HepG2 (cell line): ENCODE results near the gene MYPN. TPM values are rescaled to one million over a fixed set of nuclear protein-coding genes. Genes with fewer than 3 reads are reported as not detected.

Source experiments
- ATAC-seq: fragments of 200-7000 bp; cut with Tn5 transposase; 3 replicates; pipeline ENCODE4 v1.9.1; 2020; ENCODE audit warnings: mild to moderate bottlenecking, moderate library complexity
- BruUV-seq: library from RNA; stranded (reverse); fragments of 400-500 nt; replicated peaks from 2 replicates; lab custom pipeline; 2021; lab: Mats Ljungman, UMichigan
- CTCF ChIA-PET: fragments of 300-600 bp; formaldehyde crosslinking; extraction: SDS; loops from one replicate; lab custom pipeline; 2021; ENCODE audit warnings: low total read pairs, inconsistent platforms, low intra/inter-chr PET ratio; lab: Yijun Ruan, JAX
- POLR2A ChIA-PET: fragments of 350-600 bp; sonication (Branson Sonifier 250); formaldehyde crosslinking; loops from one replicate; lab custom pipeline; 2020; ENCODE audit warnings: antibody characterized with exemption, inconsistent platforms; lab: Yijun Ruan, JAX
- DNase-seq: peaks from one replicate; pipeline ENCODE4 v3.0.0-alpha.2; 2015; ENCODE audit warnings: low spot score
- FAIRE-seq: peaks from 3 replicates; lab custom pipeline; 2011; peaks lifted over from hg19 to GRCh38; lab: Jason Lieb, UNC
- H2AFZ ChIP-seq: one replicate; pipeline ENCODE4 v1.6.1; 2011; ENCODE audit warnings: low read length, inconsistent platforms
- H3K27ac ChIP-seq: fragments of 300-600 bp; 3 replicates; pipeline ENCODE4 v1.8.0; 2011; ENCODE audit warnings: mixed run types, mild to moderate bottlenecking, mixed read lengths, low read length, inconsistent platforms; ENCODE audit not compliant: insufficient read depth; ENCODE audit errors: extremely low read length
- H3K27me3 ChIP-seq, 2 experiments: fragments of 200-600 bp in 1 of 2; 2 replicates in 1 of 2; 3 replicates in 1 of 2; pipeline versions ENCODE4 v1.6.0 to v1.8.0; 2011; ENCODE audit warnings: low read length in 2 of 2, mild to moderate bottlenecking in 2 of 2, moderate library complexity in 2 of 2, inconsistent platforms in 1 of 2; ENCODE audit not compliant: insufficient read depth in 2 of 2, control insufficient read depth in 1 of 2
- H3K36me3 ChIP-seq, 2 experiments: fragments of 200-600 bp in 1 of 2; replicated peaks in 1 of 2; 2 replicates in 1 of 2; 3 replicates in 1 of 2; pipeline versions ENCODE4 v1.5.1 to v1.8.0; 2011; ENCODE audit warnings: low read length in 2 of 2, inconsistent platforms in 1 of 2; ENCODE audit not compliant: insufficient read depth in 2 of 2, control insufficient read depth in 1 of 2
- H3K4me1 ChIP-seq: 2 replicates; pipeline ENCODE4 v1.5.1; 2012; ENCODE audit warnings: low read length, inconsistent platforms; ENCODE audit not compliant: insufficient read depth
- H3K4me2 ChIP-seq: 2 replicates; pipeline ENCODE4 v1.6.0; 2011; ENCODE audit warnings: low read depth, low read length, inconsistent platforms
- H3K4me3 ChIP-seq, 3 experiments: fragments of 200-600 bp in 1 of 3; sonication (generic), shearing (Covaris generic) in 1 of 3; replicated peaks in 1 of 3; 2 replicates each; pipeline ENCODE4 v1.5.1; 2011 to 2016; ENCODE audit warnings: low read length in 3 of 3, inconsistent platforms in 2 of 3, low read depth in 2 of 3, mild to moderate bottlenecking in 2 of 3, control low read depth in 1 of 3, mixed read lengths in 1 of 3; ENCODE audit not compliant: insufficient read depth in 1 of 3
- H3K79me2 ChIP-seq: one replicate; pipeline ENCODE4 v1.6.1; 2011; ENCODE audit warnings: low read length, inconsistent platforms; ENCODE audit not compliant: insufficient read depth
- H3K9ac ChIP-seq: 2 replicates; pipeline ENCODE4 v1.6.0; 2011; ENCODE audit warnings: mild to moderate bottlenecking, low read depth, low read length, inconsistent platforms; ENCODE audit not compliant: insufficient read depth
- H3K9me3 ChIP-seq: 2 replicates; pipeline ENCODE4 v1.5.1; 2012; ENCODE audit warnings: mild to moderate bottlenecking, low read length
- H4K20me1 ChIP-seq: 2 replicates; pipeline ENCODE4 v1.6.0; 2011; ENCODE audit warnings: inconsistent platforms, mild to moderate bottlenecking, low read length, moderate library complexity; ENCODE audit not compliant: insufficient read depth
- GTF3A ChIP-seq: sonication (generic); formaldehyde crosslinking; conservative IDR thresholded peaks from 2 replicates; pipeline ENCODE4 v1.4.0; 2020; ENCODE audit warnings: mild to moderate bottlenecking, missing genetic modification reagents
- KMT2B ChIP-seq: IDR thresholded peaks from 2 replicates; pipeline ENCODE4 v1.6.1; 2016; ENCODE audit warnings: missing genetic modification reagents, missing compliant biosample characterization
- MYC ChIP-seq: sonication (generic); formaldehyde crosslinking; IDR thresholded peaks from 2 replicates; pipeline ENCODE4 v1.9.0; 2021; ENCODE audit warnings: missing genetic modification reagents, borderline replicate concordance
- PAF1 ChIP-seq: IDR thresholded peaks from 2 replicates; pipeline ENCODE4 v1.6.1; 2016; ENCODE audit warnings: missing genetic modification reagents, missing compliant biosample characterization
- SATB2 ChIP-seq: sonication (generic); formaldehyde crosslinking; IDR thresholded peaks from 2 replicates; pipeline ENCODE4 v1.5.0; 2020; ENCODE audit warnings: missing genetic modification reagents
- SRF ChIP-seq: IDR thresholded peaks from 2 replicates; pipeline ENCODE4 v1.6.1; 2011; ENCODE audit warnings: mild to moderate bottlenecking, low read depth, low read length, moderate library complexity
- TCF7L2 ChIP-seq: IDR thresholded peaks from 2 replicates; pipeline ENCODE4 v1.6.1; 2011; ENCODE audit warnings: mild to moderate bottlenecking, low read depth, low read length, moderate library complexity
- ZNF121 ChIP-seq: sonication (generic); formaldehyde crosslinking; IDR thresholded peaks from 2 replicates; pipeline ENCODE4 v1.5.0; 2020; ENCODE audit warnings: mild to moderate bottlenecking, missing genetic modification reagents
- ZNF205 ChIP-seq: IDR thresholded peaks from 2 replicates; pipeline ENCODE4 v1.6.1; 2018; ENCODE audit warnings: missing biosample characterization, missing genetic modification reagents
- ZNF256 ChIP-seq: sonication (generic); formaldehyde crosslinking; conservative IDR thresholded peaks from 2 replicates; pipeline ENCODE4 v1.4.0; 2020; ENCODE audit warnings: missing genetic modification reagents
- WGBS: methylation state at CpG from one replicate; pipeline ENCODE4 v1.1.6; 2017; ENCODE audit warnings: low lambda C conversion rate; 5-methylcytosine and 5-hydroxymethylcytosine counted together
- in situ Hi-C: cut with HindIII; loops from 2 replicates; pipeline ENCODE4 v1.10.0; 2017; ENCODE audit warnings: low pct_unique_long_range_greater_than_20kb; ENCODE audit not compliant: extremely low pct_ligation_motif_present
- intact Hi-C: fragments of 100-400 bp; cut with micrococcal nuclease; formaldehyde crosslinking; loops from one replicate; pipeline ENCODE4 v1.10.0; 2022; ENCODE audit not compliant: unreplicated experiment
- polyA plus RNA-seq, 8 experiments: library from polyadenylated mRNA; depleted of rRNA in 3 of 8; stranded (reverse) in 7 of 8; unstranded in 1 of 8; fragments of >200 nt; fragmentation: Illumina TruSeq in 4 of 8; extraction: Trizol in 4 of 8; gene quantifications; 2 replicates each; pipeline versions ENCODE4 v1.2.1 to v1.2.3, GENCODE V29; 2011 to 2016; ENCODE audit warnings: low read depth in 4 of 8, missing spikeins in 1 of 8, mixed read lengths in 1 of 8; ENCODE audit not compliant: insufficient read depth in 1 of 8
- total RNA-seq, 5 experiments: library from RNA; depleted of rRNA; stranded (reverse); fragments of >200 nt; fragmentation: Illumina TruSeq; extraction: Trizol; gene quantifications; 2 replicates each; pipeline ENCODE4 v1.2.3, GENCODE V29; 2016; ENCODE audit warnings: low read depth in 1 of 5

The MYPN gene
- total and polyA plus RNA-seq, 2 of the 13 experiments (the other 11 are each of a cell fraction or from before 2014, with no cell fraction given), result not detected

DNA sequence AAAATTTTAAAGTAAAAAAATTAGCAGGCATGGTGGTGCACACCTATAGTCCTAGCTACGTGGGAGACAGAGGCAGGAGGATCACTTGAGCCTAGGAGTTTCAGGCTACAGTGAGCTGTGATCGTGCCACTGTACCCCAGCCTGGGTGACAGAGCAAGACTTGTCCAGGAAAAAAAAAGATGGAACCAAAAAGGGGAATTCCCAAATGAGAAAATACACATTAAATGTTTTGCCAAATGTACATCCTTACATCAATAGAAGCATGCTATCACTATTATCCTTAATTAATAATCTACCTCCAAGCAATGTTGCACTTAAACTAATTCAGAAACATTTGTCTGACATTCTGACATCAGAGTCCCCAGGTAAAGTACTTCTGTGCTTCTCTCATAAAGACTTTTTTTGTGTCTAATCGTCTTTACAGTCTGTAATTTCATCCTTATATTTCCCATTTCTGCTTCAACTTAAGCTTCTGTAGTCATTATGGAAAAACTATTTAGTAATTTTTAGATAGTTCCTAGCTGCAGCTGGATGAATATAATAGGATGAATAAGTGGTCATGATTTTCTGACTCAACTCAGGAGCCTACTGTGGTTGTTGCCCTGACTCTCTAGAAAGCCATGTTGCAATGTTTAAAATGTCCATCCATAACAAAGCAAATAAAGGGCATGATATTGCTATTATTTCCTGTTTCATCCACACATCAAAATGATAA lies 57.7 kb downstream of the MYPN start:
- FAIRE-seq, result no peak
- no peak for TF ChIP-seq ZNF256 (CRISPR knock-in tag)
- no peak for TF ChIP-seq MYC
- TF ChIP-seq ZNF205 (CRISPR knock-in tag), result no peak
- no peak for TF ChIP-seq SATB2 (CRISPR knock-in tag)
- no peak for TF ChIP-seq KMT2B (CRISPR knock-in tag)
- TF ChIP-seq GTF3A (CRISPR knock-in tag), result no peak
- TF ChIP-seq ZNF121 (CRISPR knock-in tag), result no peak
- no peak for TF ChIP-seq SRF
- no peak for TF ChIP-seq TCF7L2
- no peak for TF ChIP-seq PAF1 (CRISPR knock-in tag)
- 25% methylated on average over 3 of the region's 3 CpGs for WGBS
- BruUV-seq, result no TSS peak
- Histone ChIP-seq H3K36me3 (no peaks in the 10 kb centered on the region), H2AFZ (no peak overlapping the region), H3K4me3 (no peak overlapping the region), H3K9ac (no peak overlapping the region), H3K27me3 (no peaks in the 10 kb centered on the region), H3K27ac (no peak overlapping the region), H4K20me1 (no peaks in the 10 kb centered on the region), H3K79me2 (no peaks in the 10 kb centered on the region), H3K9me3 (no peaks in the 10 kb centered on the region), H3K4me1 (peaks cover 30% of the 10 kb centered on the region), H3K4me2 (no peak overlapping the region)
- intact Hi-C loops (no loop called here), in situ Hi-C loops (no loop called here)
- DNase-seq, result no peak
- no peak for ATAC-seq
- POLR2A ChIA-PET, result no interaction called here
- CTCF ChIA-PET, result no interaction called here
